Spinal cord (tissue), 4 donors: ENCODE data around the gene C4BPB. TPM values are rescaled to one million over a fixed set of nuclear protein-coding genes. Genes with fewer than 3 reads are reported as not detected.

Experiments used
- polyA plus RNA-seq, 2 donors: library from polyadenylated mRNA; unstranded; fragments of 120-200 nt; gene quantifications; one replicate each; pipeline ENCODE4 v1.2.1, GENCODE V29; 2013; ENCODE audit not compliant: insufficient read length in 2 of 2
- total RNA-seq, 2 donors: library from RNA; depleted of rRNA in 1 of 2; stranded (reverse); fragments of 120-200 nt in 1 of 2; fragments of >200 nt in 1 of 2; gene quantifications; one replicate each; pipeline versions ENCODE4 v1.2.3 to v1.2.4, GENCODE V29; 2013 to 2014

C4BPB gene
- total and polyA plus RNA-seq, 4 donors, result 0.13 to 0.32 (median 0.20) TPM; not detected in 1

Other genes starting within 250 kb of the C4BPB start
- gene IL20, start 223.2 kb upstream of the C4BPB start, total RNA-seq, result not detected
- gene IL20, start 223.2 kb upstream of the C4BPB start, polyA plus RNA-seq, result not detected
- not detected for gene IL24, start 191.4 kb upstream of the C4BPB start, total RNA-seq
- under 1 TPM; 0.29 to 0.52 TPM for gene IL24, start 191.4 kb upstream of the C4BPB start, polyA plus RNA-seq
- 1 to 10 TPM in 1 of 2 donors, under 1 TPM in 1; 0.89 to 1.3 TPM for gene FCMR, start 166.9 kb upstream of the C4BPB start, total RNA-seq
- gene FCMR, start 166.9 kb upstream of the C4BPB start, polyA plus RNA-seq, result 1 to 10 TPM; 1.9 TPM
- under 1 TPM; 0.10 to 0.33 TPM for gene PIGR, start 142.4 kb upstream of the C4BPB start, total RNA-seq
- under 1 TPM in 1 of 2 donors, not detected in 1; 0.03 TPM for gene PIGR, start 142.4 kb upstream of the C4BPB start, polyA plus RNA-seq
- under 1 TPM in 1 of 2 donors, not detected in 1; 0.20 TPM for gene FCAMR, start 118.4 kb upstream of the C4BPB start, total RNA-seq
- under 1 TPM in 1 of 2 donors, not detected in 1; 0.12 TPM for gene FCAMR, start 118.4 kb upstream of the C4BPB start, polyA plus RNA-seq
- under 1 TPM; 0.10 to 0.11 TPM for gene C1orf116, start 56.1 kb upstream of the C4BPB start, total RNA-seq
- gene C1orf116, start 56.1 kb upstream of the C4BPB start, polyA plus RNA-seq, result under 1 TPM; 0.24 to 0.30 TPM
- 10 to 100 TPM; 12.2 to 29.0 TPM for gene YOD1, start 37.7 kb upstream of the C4BPB start, total RNA-seq
- gene YOD1, start 37.7 kb upstream of the C4BPB start, polyA plus RNA-seq, result 10 to 100 TPM in 1 of 2 donors, 1 to 10 TPM in 1; 7.5 to 12.9 TPM
- 10 to 100 TPM; 13.3 to 15.7 TPM for gene PFKFB2, start 35.6 kb upstream of the C4BPB start, total RNA-seq
- gene PFKFB2, start 35.6 kb upstream of the C4BPB start, polyA plus RNA-seq, result 10 to 100 TPM; 10.7 to 11.0 TPM
- under 1 TPM in 1 of 2 donors, not detected in 1; 0.20 TPM for gene C4BPA, start 15.4 kb downstream of the C4BPB start, total RNA-seq
- under 1 TPM; 0.11 to 0.50 TPM for gene C4BPA, start 15.4 kb downstream of the C4BPB start, polyA plus RNA-seq
- 10 to 100 TPM; 29.9 to 32.4 TPM for gene CD55, start 232.8 kb downstream of the C4BPB start, total RNA-seq
- 10 to 100 TPM; 11.3 to 14.3 TPM for gene CD55, start 232.8 kb downstream of the C4BPB start, polyA plus RNA-seq